IMR-90 (cell line): ENCODE data around the gene CPT1A. TPM values are rescaled to one million over a fixed set of nuclear protein-coding genes. Genes with fewer than 3 reads are reported as not detected.

Source experiments
- ATAC-seq: fragments of 200-7000 bp; cut with Tn5 transposase; 2 replicates; pipeline ENCODE4 v1.9.1; 2020; ENCODE audit warnings: low read depth, mild to moderate bottlenecking, moderate library complexity
- BruUV-seq: library from RNA; stranded (reverse); fragments of 400-500 nt; replicated peaks from 2 replicates; lab custom pipeline; 2021; lab: Mats Ljungman, UMichigan
- CTCF ChIA-PET: fragments of 300-600 bp; formaldehyde crosslinking; extraction: SDS; loops from one replicate; lab custom pipeline; 2021; ENCODE audit warnings: antibody characterized with exemption; lab: Yijun Ruan, JAX
- POLR2A ChIA-PET: fragments of 300-600 bp; sonication (Branson Sonifier 250); formaldehyde crosslinking; loops from one replicate; lab custom pipeline; 2022; ENCODE audit warnings: antibody characterized with exemption; ENCODE audit not compliant: unreplicated experiment; lab: Charles Lee
- DNase-seq: peaks from one replicate; pipeline ENCODE4 v3.0.0; 2013
- H2AFZ ChIP-seq: replicated peaks from 2 replicates; pipeline ENCODE3; 2013; ENCODE audit warnings: low read length, mild to moderate bottlenecking; ENCODE audit not compliant: poor library complexity
- H2AK5ac ChIP-seq: 2 replicates; pipeline ENCODE4 v1.6.1; 2013; ENCODE audit warnings: low read depth, low read length, inconsistent platforms
- H2AK9ac ChIP-seq: replicated peaks from 2 replicates; pipeline ENCODE3; 2013; ENCODE audit warnings: mild to moderate bottlenecking, low read depth, low read length, moderate library complexity; ENCODE audit not compliant: poor library complexity
- H2BK120ac ChIP-seq: 2 replicates; pipeline ENCODE4 v1.6.1; 2013; ENCODE audit warnings: low read depth, low read length, inconsistent platforms
- H2BK15ac ChIP-seq: 3 replicates; pipeline ENCODE4 v1.6.1; 2013; ENCODE audit warnings: low read depth, low read length, inconsistent platforms
- H2BK20ac ChIP-seq: 2 replicates; pipeline ENCODE4 v1.6.1; 2013; ENCODE audit warnings: low read depth, mild to moderate bottlenecking, inconsistent platforms, low read length, moderate library complexity
- H2BK5ac ChIP-seq: 2 replicates; pipeline ENCODE4 v1.6.1; 2013; ENCODE audit warnings: mild to moderate bottlenecking, low read depth, low read length, inconsistent platforms; ENCODE audit not compliant: poor library complexity, severe bottlenecking
- H3K14ac ChIP-seq: replicated peaks from 2 replicates; pipeline ENCODE4 v1.6.1; 2013; ENCODE audit warnings: low read depth, low read length, inconsistent platforms
- H3K18ac ChIP-seq: 2 replicates; pipeline ENCODE4 v1.6.1; 2013; ENCODE audit warnings: low read depth, low read length, control low read depth
- H3K23ac ChIP-seq: 2 replicates; pipeline ENCODE4 v1.6.1; 2013; ENCODE audit warnings: low read depth, low read length, inconsistent platforms
- H3K27ac ChIP-seq: 2 replicates; pipeline ENCODE4 v1.5.1; 2013; ENCODE audit warnings: mild to moderate bottlenecking, control low read depth, low read length; ENCODE audit not compliant: insufficient read depth
- H3K27me3 ChIP-seq: 2 replicates; pipeline ENCODE4 v1.6.1; 2013; ENCODE audit warnings: low read length; ENCODE audit not compliant: control insufficient read depth, insufficient read depth
- H3K36me3 ChIP-seq: 2 replicates; pipeline ENCODE4 v1.6.1; 2013; ENCODE audit warnings: low read length, mixed read lengths; ENCODE audit not compliant: control insufficient read depth, insufficient read depth
- H3K4ac ChIP-seq: 2 replicates; pipeline ENCODE4 v1.6.1; 2013; ENCODE audit warnings: low read depth, low read length, inconsistent platforms
- H3K4me1 ChIP-seq: 2 replicates; pipeline ENCODE4 v1.6.1; 2013; ENCODE audit warnings: low read length, mixed read lengths; ENCODE audit not compliant: control insufficient read depth, insufficient read depth
- H3K4me2 ChIP-seq: 2 replicates; pipeline ENCODE4 v1.6.1; 2013; ENCODE audit warnings: low read depth, mild to moderate bottlenecking, control low read depth, low read length, moderate library complexity
- H3K4me3 ChIP-seq: 2 replicates; pipeline ENCODE4 v1.5.1; 2013; ENCODE audit warnings: low read depth, mild to moderate bottlenecking, control low read depth, low read length, moderate library complexity; ENCODE audit not compliant: insufficient read depth
- H3K56ac ChIP-seq: 2 replicates; pipeline ENCODE4 v1.6.1; 2013; ENCODE audit warnings: low read length, inconsistent platforms; ENCODE audit not compliant: insufficient read depth; ENCODE audit errors: extremely low read depth
- H3K79me1 ChIP-seq, 2 experiments: 2 replicates each; pipeline ENCODE4 v1.6.1; 2013; ENCODE audit warnings: low read length in 2 of 2, inconsistent platforms in 1 of 2, low read depth in 1 of 2
- H3K9ac ChIP-seq: 2 replicates; pipeline ENCODE4 v1.6.1; 2013; ENCODE audit warnings: low read depth, low read length, control low read depth
- H3K9me1 ChIP-seq: 2 replicates; pipeline ENCODE4 v1.6.1; 2013; ENCODE audit warnings: low read length, inconsistent platforms; ENCODE audit not compliant: insufficient read depth
- H3K9me3 ChIP-seq: 2 replicates; pipeline ENCODE4 v1.6.1; 2013; ENCODE audit warnings: low read length; ENCODE audit not compliant: control insufficient read depth, insufficient read depth
- H4K20me1 ChIP-seq: 2 replicates; pipeline ENCODE4 v1.6.1; 2013; ENCODE audit warnings: low read length, inconsistent platforms; ENCODE audit not compliant: insufficient read depth
- H4K5ac ChIP-seq: 2 replicates; pipeline ENCODE4 v1.6.1; 2013; ENCODE audit warnings: mild to moderate bottlenecking, low read depth, low read length, control low read depth
- H4K8ac ChIP-seq, 2 experiments: 2 replicates each; pipeline ENCODE4 v1.6.1; 2013; ENCODE audit warnings: low read depth in 2 of 2, low read length in 2 of 2, control low read depth in 1 of 2, inconsistent platforms in 1 of 2
- H4K91ac ChIP-seq: 2 replicates; pipeline ENCODE4 v1.6.1; 2013; ENCODE audit warnings: low read depth, low read length, inconsistent platforms; ENCODE audit not compliant: insufficient read depth
- BHLHE40 ChIP-seq: fragments of 150-350 bp; IDR thresholded peaks from 2 replicates; pipeline ENCODE4 v1.6.1; 2016; ENCODE audit warnings: mild to moderate bottlenecking, low read depth, low read length
- CHD1 ChIP-seq: IDR thresholded peaks from 2 replicates; pipeline ENCODE4 v1.6.1; 2012; ENCODE audit warnings: low read depth, low read length, improper control_type of control experiment
- FOS ChIP-seq: fragments of 150-350 bp; IDR thresholded peaks from 2 replicates; pipeline ENCODE4 v1.6.1; 2016; ENCODE audit warnings: low read depth, low read length
- MAFK ChIP-seq: IDR thresholded peaks from 2 replicates; pipeline ENCODE4 v1.6.1; 2012; ENCODE audit warnings: low read depth, low read length, improper control_type of control experiment
- MAZ ChIP-seq: IDR thresholded peaks from 2 replicates; pipeline ENCODE4 v1.6.1; 2012; ENCODE audit warnings: low read depth, mild to moderate bottlenecking, low read length, improper control_type of control experiment, moderate library complexity, borderline replicate concordance
- RFX5 ChIP-seq: IDR thresholded peaks from 2 replicates; pipeline ENCODE4 v1.8.0; 2012; ENCODE audit warnings: low read depth, mild to moderate bottlenecking, low read length, moderate library complexity
- SMC3 ChIP-seq: fragments of 150-350 bp; IDR thresholded peaks from 2 replicates; pipeline ENCODE4 v1.6.1; 2016; ENCODE audit warnings: low read depth, mild to moderate bottlenecking, antibody characterized with exemption, low read length, moderate library complexity
- WGBS, 2 experiments: methylation state at CpG; one replicate each; pipeline versions ENCODE4 v1.1.5 to v1.1.7; 2013; ENCODE audit warnings: missing lambda C conversion rate in 2 of 2; ENCODE audit not compliant: insufficient read length in 1 of 2; ENCODE audit errors: extremely low coverage in 2 of 2; 5-methylcytosine and 5-hydroxymethylcytosine counted together
- dilution Hi-C: fragments of 300-500 bp; cut with HindIII; formaldehyde crosslinking; loops from one replicate; pipeline ENCODE4 v1.14.3; 2018; ENCODE audit warnings: low sequenced_read_pairs; ENCODE audit not compliant: unreplicated experiment
- in situ Hi-C: fragments of 300-500 bp; cut with MboI; formaldehyde crosslinking; loops from 3 replicates; pipeline ENCODE4 v1.14.3; 2019; ENCODE audit warnings: low sequenced_read_pairs, inconsistent platforms, mixed read lengths
- intact Hi-C: fragments of 100-400 bp; cut with micrococcal nuclease; formaldehyde crosslinking; loops from 2 replicates; pipeline ENCODE4 v1.10.0; 2022
- polyA plus RNA-seq, 3 experiments: library from polyadenylated mRNA; depleted of rRNA; stranded (reverse); fragments of >200 nt; gene quantifications; 2 replicates each; pipeline ENCODE4 v1.2.3, GENCODE V29; 2012; ENCODE audit warnings: low replicate concordance in 1 of 3
- total RNA-seq: library from RNA; depleted of rRNA; stranded (reverse); fragments of >200 nt; gene quantifications from 2 replicates; pipeline ENCODE4 v1.2.3, GENCODE V29; 2012
- TF ChIP-seq, protein P1 (sequence below): fragments of 150-350 bp; IDR thresholded peaks from 2 replicates; pipeline ENCODE4 v1.6.1; 2016; ENCODE audit warnings: low read depth, mild to moderate bottlenecking, low read length, moderate library complexity, borderline replicate concordance

CPT1A gene
- total and polyA plus RNA-seq, 2 of the 4 experiments (the other 2 are of a cell fraction): 15.4 to 21.3 TPM

DNA sequence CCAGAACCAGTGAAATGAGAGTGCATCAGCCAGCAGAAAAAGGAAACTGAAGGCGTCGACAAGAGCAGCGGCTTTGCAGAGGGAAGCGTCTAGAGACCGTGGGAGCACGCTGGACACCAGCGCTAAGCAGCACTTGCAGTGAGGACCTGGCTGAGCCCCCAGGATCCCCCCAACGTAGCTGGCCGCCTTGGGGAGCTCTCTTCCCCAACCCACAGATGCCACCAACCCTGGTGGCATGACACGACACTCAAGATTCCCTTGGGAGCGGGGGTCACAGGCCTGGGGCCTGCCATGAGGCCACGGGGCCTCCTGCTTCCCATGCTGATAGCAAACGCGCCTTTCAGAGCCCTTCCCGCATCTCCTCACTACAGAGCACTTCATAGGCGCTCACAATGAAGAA is 77.0 kb downstream of the CPT1A start:
- Histone ChIP-seq H2AK5ac (no peak overlapping the region), H3K4me3 (no peak overlapping the region)
- CTCF ChIA-PET: no interaction called here

More for the DNA sequence above, 77.0 kb downstream of the CPT1A start:
- Histone ChIP-seq H2BK20ac (no peak overlapping the region), H4K5ac (no peak overlapping the region), H3K56ac (no peak overlapping the region), H3K18ac (no peak overlapping the region), H3K4me2 (no peak overlapping the region), H4K91ac (no peak overlapping the region), H4K8ac (no peak overlapping the region), H2BK15ac (no peak overlapping the region), H2BK5ac (no peak overlapping the region), H3K4me1 (no peaks in the 10 kb centered on the region), H3K9ac (no peak overlapping the region), H4K20me1 (no peaks in the 10 kb centered on the region), H2AK9ac (no peak overlapping the region), H3K9me3 (no peaks in the 10 kb centered on the region), H3K36me3 (peaks cover 36% of the 10 kb centered on the region), H2BK120ac (no peak overlapping the region), H3K23ac (no peak overlapping the region), H3K9me1 (no peaks in the 10 kb centered on the region), H3K27ac (no peak overlapping the region), H3K4ac (no peak overlapping the region), H3K79me1 (no peaks in the 10 kb centered on the region), H2AFZ (no peak overlapping the region), H3K14ac (no peak overlapping the region), H3K27me3 (no peaks in the 10 kb centered on the region)
- POLR2A ChIA-PET: no interaction called here
- ATAC-seq (no peak), DNase-seq (no peak)
- no TSS peak for BruUV-seq
- dilution Hi-C loops: no loop called here
- WGBS, 2 experiments: no CpG with 5 or more reads among the region's 16 CpGs
- in situ Hi-C loops: no loop called here
- intact Hi-C loops: no loop called here
- TF ChIP-seq RFX5 (no peak), SMC3 (no peak), MAZ (no peak), BHLHE40 (no peak), CHD1 (no peak), FOS (no peak), MAFK (no peak)
- TF ChIP-seq, protein P1, sequence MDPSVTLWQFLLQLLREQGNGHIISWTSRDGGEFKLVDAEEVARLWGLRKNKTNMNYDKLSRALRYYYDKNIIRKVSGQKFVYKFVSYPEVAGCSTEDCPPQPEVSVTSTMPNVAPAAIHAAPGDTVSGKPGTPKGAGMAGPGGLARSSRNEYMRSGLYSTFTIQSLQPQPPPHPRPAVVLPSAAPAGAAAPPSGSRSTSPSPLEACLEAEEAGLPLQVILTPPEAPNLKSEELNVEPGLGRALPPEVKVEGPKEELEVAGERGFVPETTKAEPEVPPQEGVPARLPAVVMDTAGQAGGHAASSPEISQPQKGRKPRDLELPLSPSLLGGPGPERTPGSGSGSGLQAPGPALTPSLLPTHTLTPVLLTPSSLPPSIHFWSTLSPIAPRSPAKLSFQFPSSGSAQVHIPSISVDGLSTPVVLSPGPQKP: no peak
